ENCODE results near the gene PTS.

PTS gene

DNA sequence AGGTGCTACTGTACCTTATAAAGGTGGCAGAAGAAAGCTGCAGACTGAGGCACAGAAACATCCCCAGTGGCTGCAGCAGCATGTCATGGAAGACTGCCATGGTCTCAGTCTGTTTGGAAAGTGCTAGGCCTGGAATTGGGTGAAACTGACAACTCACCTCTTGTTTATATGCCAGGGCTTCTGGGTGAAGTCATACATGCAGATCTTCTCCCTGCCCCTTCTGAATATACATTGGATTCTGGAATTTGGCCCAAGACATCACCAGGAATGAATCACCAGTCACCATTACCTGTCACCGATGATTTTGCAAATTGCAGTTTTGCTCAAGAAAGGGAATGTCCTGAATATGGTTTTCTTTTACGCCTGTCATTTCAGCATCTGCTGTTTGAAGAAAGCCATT, 34.3 kb downstream of the PTS start, which contains the start of gene PLET1:
PLET1 (minus strand) TSS at position 371 of the 400 bp plus-strand sequence; CDS start at position 100, 271 bp downstream.
- H3K36me3 ChIP-seq (ENCODE audit: control insufficient read depth, insufficient read depth, low read length): no peaks in the 10 kb centered on the region
- no peak within 1 kb of the TSS for H3K27ac ChIP-seq (ENCODE audit: low read depth, low read length, severe bottlenecking)
- H3K4me3 ChIP-seq (ENCODE audit: extremely low read depth, insufficient read depth, low read length, poor library complexity, severe bottlenecking): no peak within 1 kb of the TSS
- peaks cover 3% of the 10 kb centered on the region for H3K4me1 ChIP-seq (ENCODE audit: control insufficient read depth, insufficient read depth, low read length, poor library complexity, severe bottlenecking)
- 93 to 97% methylated on average over 2 of the region's 2 CpGs for WGBS, 2 experiments (ENCODE audit: insufficient coverage in 2 of 2)
- H3K9me3 ChIP-seq (ENCODE audit: control insufficient read depth, low read length): no peaks in the 10 kb centered on the region

DNA sequence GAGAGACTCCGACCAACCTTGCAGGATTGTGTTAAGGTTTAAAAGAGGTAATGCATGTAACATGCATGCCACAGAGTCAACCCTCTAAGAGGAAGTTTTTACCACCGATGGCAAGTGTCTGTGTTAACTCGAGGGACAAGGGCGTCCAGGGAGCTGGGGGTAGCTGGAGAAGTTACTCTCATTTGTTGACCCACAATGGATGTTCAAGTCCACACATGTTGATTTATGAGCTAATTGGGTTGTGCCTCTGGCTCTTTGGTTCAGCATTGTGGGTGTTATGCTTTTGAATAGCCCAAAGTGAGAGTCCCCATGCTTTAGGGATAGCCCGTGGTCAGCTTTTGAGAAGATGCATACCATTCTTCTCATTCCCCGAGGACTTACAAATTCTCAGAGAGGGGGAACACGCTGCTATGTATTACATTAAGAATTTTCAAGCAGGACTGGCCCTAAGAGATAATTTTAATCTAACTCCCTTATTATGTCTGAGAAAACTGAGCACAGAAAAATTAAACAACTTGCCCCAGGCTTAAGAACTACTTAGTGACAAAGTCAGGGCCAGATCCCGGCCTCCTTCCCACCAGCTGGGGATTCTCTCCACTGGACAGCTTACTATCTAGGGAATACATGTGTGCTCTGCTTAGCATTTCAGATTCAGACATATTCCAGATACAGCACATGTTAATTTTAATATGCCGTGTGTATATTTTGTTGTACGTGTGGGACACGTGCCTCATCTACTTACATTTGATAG, 39.6 kb downstream of the PTS start:
- WGBS, 2 experiments (ENCODE audit: insufficient coverage in 2 of 2): 62 to 66% methylated on average over 5 to 7 of the region's 11 CpGs
- Histone ChIP-seq H3K27ac (ENCODE audit: low read depth, low read length, severe bottlenecking) (no peak overlapping the region), H3K4me3 (ENCODE audit: extremely low read depth, insufficient read depth, low read length, poor library complexity, severe bottlenecking) (no peak overlapping the region), H3K36me3 (ENCODE audit: control insufficient read depth, insufficient read depth, low read length) (no peaks in the 10 kb centered on the region), H3K4me1 (ENCODE audit: control insufficient read depth, insufficient read depth, low read length, poor library complexity, severe bottlenecking) (peaks cover 10% of the 10 kb centered on the region), H3K9me3 (ENCODE audit: control insufficient read depth, low read length) (no peaks in the 10 kb centered on the region)

GRCh38 chr11:112266410-112266778, 40.2 kb downstream of the PTS start:
- 88 to 100% methylated on average over 1 to 2 of the region's 3 CpGs for WGBS, 2 experiments (ENCODE audit: insufficient coverage in 2 of 2)
- no peak overlapping the region for H3K27ac ChIP-seq (ENCODE audit: low read depth, low read length, severe bottlenecking)
- peaks cover 10% of the 10 kb centered on the region for H3K4me1 ChIP-seq (ENCODE audit: control insufficient read depth, insufficient read depth, low read length, poor library complexity, severe bottlenecking)
- H3K9me3 ChIP-seq (ENCODE audit: control insufficient read depth, low read length): no peaks in the 10 kb centered on the region
- no peak overlapping the region for H3K4me3 ChIP-seq (ENCODE audit: extremely low read depth, insufficient read depth, low read length, poor library complexity, severe bottlenecking)
- no peaks in the 10 kb centered on the region for H3K36me3 ChIP-seq (ENCODE audit: control insufficient read depth, insufficient read depth, low read length)

- WGBS, 2 experiments (ENCODE audit: insufficient coverage in 2 of 2): 74 to 84% methylated on average over 5 of the region's 5 CpGs
- peaks cover 10% of the 10 kb centered on the region for H3K4me1 ChIP-seq (ENCODE audit: control insufficient read depth, insufficient read depth, low read length, poor library complexity, severe bottlenecking)
- no peaks in the 10 kb centered on the region for H3K9me3 ChIP-seq (ENCODE audit: control insufficient read depth, low read length)
- no peaks in the 10 kb centered on the region for H3K36me3 ChIP-seq (ENCODE audit: control insufficient read depth, insufficient read depth, low read length)
- H3K4me3 ChIP-seq (ENCODE audit: extremely low read depth, insufficient read depth, low read length, poor library complexity, severe bottlenecking): no peak overlapping the region
- H3K27ac ChIP-seq (ENCODE audit: low read depth, low read length, severe bottlenecking): peak overlapping the region; percentile 10
Observed at GRCh38 chr11:112267188-112267591, 41.0 kb downstream of the PTS start.

GRCh38 chr11:112268406-112268805, 42.2 kb downstream of the PTS start:
- no peak overlapping the region for H3K4me3 ChIP-seq (ENCODE audit: extremely low read depth, insufficient read depth, low read length, poor library complexity, severe bottlenecking)
- no peaks in the 10 kb centered on the region for H3K9me3 ChIP-seq (ENCODE audit: control insufficient read depth, low read length)
- no peaks in the 10 kb centered on the region for H3K36me3 ChIP-seq (ENCODE audit: control insufficient read depth, insufficient read depth, low read length)
- peaks cover 10% of the 10 kb centered on the region for H3K4me1 ChIP-seq (ENCODE audit: control insufficient read depth, insufficient read depth, low read length, poor library complexity, severe bottlenecking)
- 88 to 93% methylated on average over 1 to 3 of the region's 5 CpGs for WGBS, 2 experiments (ENCODE audit: insufficient coverage in 2 of 2)
- no peak overlapping the region for H3K27ac ChIP-seq (ENCODE audit: low read depth, low read length, severe bottlenecking)

- Histone ChIP-seq H3K36me3 (ENCODE audit: control insufficient read depth, insufficient read depth, low read length) (no peaks in the 10 kb centered on the region), H3K4me3 (ENCODE audit: extremely low read depth, insufficient read depth, low read length, poor library complexity, severe bottlenecking) (no peak overlapping the region), H3K4me1 (ENCODE audit: control insufficient read depth, insufficient read depth, low read length, poor library complexity, severe bottlenecking) (peaks cover 10% of the 10 kb centered on the region), H3K9me3 (ENCODE audit: control insufficient read depth, low read length) (no peaks in the 10 kb centered on the region), H3K27ac (ENCODE audit: low read depth, low read length, severe bottlenecking) (no peak overlapping the region)
- 73 to 76% methylated on average over 6 of the region's 6 CpGs for WGBS, 2 experiments (ENCODE audit: insufficient coverage in 2 of 2)
Observed at GRCh38 chr11:112269139-112269538, 42.9 kb downstream of the PTS start.

DNA sequence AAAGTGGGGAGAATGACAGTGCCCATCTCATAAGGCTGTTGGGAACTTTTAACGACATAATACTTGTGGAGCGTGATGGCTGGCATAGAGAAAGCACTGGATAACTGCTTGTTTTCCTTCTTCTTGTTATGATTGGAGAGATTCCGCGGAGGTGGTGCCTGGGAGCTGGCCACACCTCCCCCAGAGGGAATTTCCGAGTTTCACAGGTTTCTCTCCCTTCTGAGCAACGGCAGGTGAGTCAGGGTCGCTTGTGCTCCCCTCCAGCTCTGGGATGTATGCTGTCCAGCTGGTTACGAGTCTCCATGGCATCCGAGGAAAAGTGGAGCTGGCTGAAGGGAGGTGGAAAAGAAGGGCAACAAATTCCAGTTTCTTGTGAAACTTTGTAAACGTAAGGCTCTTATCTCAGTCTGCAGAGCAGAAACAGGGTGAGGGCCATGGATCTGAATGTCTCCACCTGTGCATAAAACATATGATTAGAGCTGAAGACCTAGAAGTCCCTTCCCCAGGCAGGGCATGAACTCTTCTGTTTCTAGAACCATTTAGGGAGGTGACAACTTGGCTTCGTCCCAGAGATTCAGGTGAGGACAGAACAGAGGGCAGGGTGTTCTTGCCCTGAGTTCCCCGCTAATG, 44.4 kb downstream of the PTS start:
- WGBS, 2 experiments (ENCODE audit: insufficient coverage in 2 of 2): 69 to 78% methylated on average over 11 to 12 of the region's 12 CpGs
- peaks cover 9% of the 10 kb centered on the region for H3K4me1 ChIP-seq (ENCODE audit: control insufficient read depth, insufficient read depth, low read length, poor library complexity, severe bottlenecking)
- H3K9me3 ChIP-seq (ENCODE audit: control insufficient read depth, low read length): no peaks in the 10 kb centered on the region
- H3K4me3 ChIP-seq (ENCODE audit: extremely low read depth, insufficient read depth, low read length, poor library complexity, severe bottlenecking): no peak overlapping the region
- no peak overlapping the region for H3K27ac ChIP-seq (ENCODE audit: low read depth, low read length, severe bottlenecking)
- H3K36me3 ChIP-seq (ENCODE audit: control insufficient read depth, insufficient read depth, low read length): no peaks in the 10 kb centered on the region

DNA sequence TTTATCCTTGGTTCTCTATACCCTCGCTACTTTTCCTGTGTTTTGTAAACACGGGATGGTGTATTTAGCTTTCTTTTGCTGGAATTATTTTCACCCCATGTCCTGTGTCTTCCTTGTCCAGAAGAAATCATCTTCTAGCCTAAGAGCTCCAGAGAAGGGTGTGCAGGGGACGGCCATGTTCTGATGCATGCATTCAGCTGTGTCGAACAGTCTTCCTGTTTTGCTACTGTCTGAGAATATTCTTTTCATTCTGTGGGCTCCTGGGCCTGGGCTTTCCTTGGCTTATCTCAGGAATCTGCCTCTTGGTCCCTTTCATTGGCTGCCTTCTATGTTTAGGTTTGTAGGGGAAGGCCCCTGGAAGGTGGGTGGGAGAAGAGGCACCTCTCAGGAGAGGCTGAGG, 45.0 kb downstream of the PTS start:
- Histone ChIP-seq H3K36me3 (ENCODE audit: control insufficient read depth, insufficient read depth, low read length) (no peaks in the 10 kb centered on the region), H3K4me1 (ENCODE audit: control insufficient read depth, insufficient read depth, low read length, poor library complexity, severe bottlenecking) (peaks cover 7% of the 10 kb centered on the region), H3K4me3 (ENCODE audit: extremely low read depth, insufficient read depth, low read length, poor library complexity, severe bottlenecking) (no peak overlapping the region), H3K27ac (ENCODE audit: low read depth, low read length, severe bottlenecking) (no peak overlapping the region), H3K9me3 (ENCODE audit: control insufficient read depth, low read length) (no peaks in the 10 kb centered on the region)
- 97% methylated on average over 2 of the region's 4 CpGs; no CpG with 5 or more reads in 1 of the 2 experiments for WGBS, 2 experiments (ENCODE audit: insufficient coverage in 2 of 2)

DNA sequence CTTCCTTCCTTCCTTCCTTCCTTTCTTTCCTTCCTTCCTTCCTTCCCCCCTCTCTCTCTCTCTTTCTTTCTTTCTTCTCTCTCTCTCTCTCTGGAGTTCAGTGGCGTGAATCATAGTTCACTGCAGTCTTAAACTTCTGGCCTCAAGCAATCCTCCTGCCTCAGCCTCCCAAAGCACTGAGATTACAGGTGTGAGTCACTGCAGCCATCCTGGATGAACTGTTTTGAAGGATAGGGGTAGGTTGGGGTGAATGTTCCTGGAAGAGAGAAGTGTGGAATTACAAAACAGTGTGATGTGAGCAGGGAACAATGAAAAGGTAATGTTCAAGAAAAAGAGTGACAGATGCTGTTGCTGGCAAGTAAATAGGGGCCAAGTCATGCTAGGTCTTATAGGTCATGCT, 46.8 kb downstream of the PTS start:
- Histone ChIP-seq H3K27ac (ENCODE audit: low read depth, low read length, severe bottlenecking) (no peak overlapping the region), H3K4me1 (ENCODE audit: control insufficient read depth, insufficient read depth, low read length, poor library complexity, severe bottlenecking) (peaks cover 12% of the 10 kb centered on the region), H3K36me3 (ENCODE audit: control insufficient read depth, insufficient read depth, low read length) (no peaks in the 10 kb centered on the region), H3K4me3 (ENCODE audit: extremely low read depth, insufficient read depth, low read length, poor library complexity, severe bottlenecking) (no peak overlapping the region), H3K9me3 (ENCODE audit: control insufficient read depth, low read length) (no peaks in the 10 kb centered on the region)
- no CpG with 5 or more reads among the region's 1 CpG for WGBS, 2 experiments (ENCODE audit: insufficient coverage in 2 of 2)

DNA sequence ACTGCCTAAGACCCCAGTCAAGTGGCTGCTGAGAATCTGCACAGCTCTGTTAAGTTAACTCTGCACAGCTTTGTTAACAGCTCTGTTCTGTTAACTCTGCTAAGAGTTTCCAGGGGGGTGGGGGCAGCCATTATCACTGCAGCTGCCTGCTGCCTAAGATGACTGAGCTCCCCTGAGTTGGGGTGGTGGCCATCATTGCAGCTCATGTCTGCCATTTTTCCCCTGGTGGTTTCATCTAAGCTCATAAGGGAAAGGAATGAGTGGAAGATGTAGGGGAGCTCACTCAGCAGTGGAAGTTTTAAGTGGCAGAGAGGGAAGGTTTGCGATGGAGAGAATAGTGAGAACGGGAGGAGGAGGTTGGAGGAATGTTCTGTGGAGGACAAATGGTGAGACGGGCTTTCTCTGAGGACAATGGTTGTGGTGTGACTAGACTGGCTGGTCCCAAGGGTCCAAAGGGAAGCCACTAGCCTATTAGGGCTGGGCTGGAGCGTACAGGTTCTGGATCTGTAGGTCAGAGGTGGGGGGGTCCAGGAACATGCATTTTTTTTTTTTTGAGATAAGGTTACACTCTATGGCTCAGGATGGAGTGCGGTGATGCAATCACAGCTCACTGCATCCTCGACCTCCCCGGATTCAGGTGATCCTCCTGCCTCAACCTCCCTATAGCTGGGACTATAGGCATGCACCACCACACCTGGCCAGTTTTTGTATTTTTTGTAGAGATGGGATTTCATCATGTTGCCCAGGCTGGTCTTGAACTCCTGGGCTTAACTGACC, 48.0 kb downstream of the PTS start:
- 93 to 100% methylated on average over 4 to 7 of the region's 7 CpGs for WGBS, 2 experiments (ENCODE audit: insufficient coverage in 2 of 2)
- no peaks in the 10 kb centered on the region for H3K9me3 ChIP-seq (ENCODE audit: control insufficient read depth, low read length)
- peaks cover 19% of the 10 kb centered on the region for H3K4me1 ChIP-seq (ENCODE audit: control insufficient read depth, insufficient read depth, low read length, poor library complexity, severe bottlenecking)
- no peak overlapping the region for H3K4me3 ChIP-seq (ENCODE audit: extremely low read depth, insufficient read depth, low read length, poor library complexity, severe bottlenecking)
- no peak overlapping the region for H3K27ac ChIP-seq (ENCODE audit: low read depth, low read length, severe bottlenecking)
- H3K36me3 ChIP-seq (ENCODE audit: control insufficient read depth, insufficient read depth, low read length): no peaks in the 10 kb centered on the region
